ENCODE data around the gene DHRS2.
A peak's percentile ranks its signal among the peaks of the same experiment; 100 is the strongest.

The DHRS2 gene

GRCh38 chr14:23693252-23693775 is 57.1 kb downstream of the DHRS2 start:
- no peaks in the 10 kb centered on the region for H3K9me3 ChIP-seq (ENCODE audit: control insufficient read depth, insufficient read depth, low read length)
- no peaks in the 10 kb centered on the region for H3K36me3 ChIP-seq (ENCODE audit: insufficient read depth, low read length)
- no peak overlapping the region for H3K9ac ChIP-seq (ENCODE audit: low read depth, low read length)
- H3K4me1 ChIP-seq (ENCODE audit: insufficient read depth, low read length) = peaks cover 22% of the 10 kb centered on the region

GRCh38 chr14:23694085-23694948 is 58.2 kb downstream of the DHRS2 start:
- no peaks in the 10 kb centered on the region for H3K9me3 ChIP-seq (ENCODE audit: control insufficient read depth, insufficient read depth, low read length)
- H3K9ac ChIP-seq (ENCODE audit: low read depth, low read length) = peak overlapping the region; percentile 55
- H3K36me3 ChIP-seq (ENCODE audit: insufficient read depth, low read length) = no peaks in the 10 kb centered on the region
- peaks cover 22% of the 10 kb centered on the region for H3K4me1 ChIP-seq (ENCODE audit: insufficient read depth, low read length)
